HG03342 (cell line): ENCODE results near the gene SV2B.

Experiments
- ATAC-seq: cut with Tn5 transposase; IDR thresholded peaks from one replicate; pipeline ENCODE4 v1.9.1; 2021; ENCODE audit warnings: mild to moderate bottlenecking, moderate library complexity; ENCODE audit not compliant: unreplicated experiment

SV2B gene

DNA sequence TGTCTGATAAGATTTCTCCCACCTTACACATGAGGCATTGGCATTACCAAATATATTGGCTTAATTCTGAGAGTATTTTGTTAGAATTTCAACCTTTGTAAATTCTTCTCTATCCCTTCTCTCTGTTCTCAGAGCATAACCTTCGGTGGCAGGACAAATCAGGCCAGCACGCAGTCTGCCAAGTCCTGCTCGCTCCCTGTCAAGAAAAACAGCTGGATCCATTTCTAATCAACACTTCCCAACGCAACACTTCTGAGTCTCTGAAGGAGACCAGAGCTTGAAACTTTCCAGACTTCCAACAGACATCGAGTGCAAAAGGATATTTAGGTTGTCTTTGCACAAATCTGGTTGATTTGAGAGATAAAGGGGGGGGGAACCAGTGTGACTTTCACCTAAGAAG, 125.7 kb downstream of the SV2B start:
- ATAC-seq = no peak

DNA sequence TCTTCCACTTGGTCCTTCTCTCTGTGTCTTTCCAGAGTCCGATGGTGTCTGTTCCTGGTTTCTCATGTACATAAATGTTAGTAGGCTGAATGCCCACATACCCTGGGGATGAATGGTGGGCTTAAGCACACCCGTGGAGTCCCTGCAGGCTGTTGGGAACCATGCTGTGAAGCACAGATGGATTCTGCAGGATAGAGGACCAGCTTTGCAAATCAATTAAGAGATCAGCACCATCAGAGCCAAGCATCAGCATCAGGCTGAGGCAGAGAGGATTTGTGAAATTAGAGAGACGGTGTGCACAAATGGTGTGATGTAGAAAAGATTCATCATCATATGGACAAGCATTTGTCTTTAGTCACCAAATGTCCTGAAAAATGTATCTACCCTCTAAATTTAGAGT, 127.1 kb downstream of the SV2B start:
- no peak for ATAC-seq

DNA sequence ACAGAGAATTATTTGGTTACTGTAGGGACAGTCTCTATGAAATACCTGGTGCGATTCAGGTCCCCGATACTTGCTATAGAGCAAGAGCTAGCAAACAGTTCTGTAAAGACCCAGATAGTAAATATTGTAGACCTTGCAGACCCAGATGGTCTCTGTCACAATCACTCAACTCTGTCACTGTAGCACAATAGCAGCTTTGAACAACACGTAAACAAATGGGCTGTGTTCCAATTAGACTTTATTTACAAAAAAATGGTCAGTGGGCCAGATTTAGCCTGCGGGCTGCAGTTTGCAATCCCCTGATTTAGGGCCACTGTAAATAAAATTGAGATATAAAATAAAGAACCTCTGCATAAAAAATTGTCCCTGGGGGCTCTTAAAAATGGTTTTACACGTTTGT, 127.7 kb downstream of the SV2B start:
- no peak for ATAC-seq

DNA sequence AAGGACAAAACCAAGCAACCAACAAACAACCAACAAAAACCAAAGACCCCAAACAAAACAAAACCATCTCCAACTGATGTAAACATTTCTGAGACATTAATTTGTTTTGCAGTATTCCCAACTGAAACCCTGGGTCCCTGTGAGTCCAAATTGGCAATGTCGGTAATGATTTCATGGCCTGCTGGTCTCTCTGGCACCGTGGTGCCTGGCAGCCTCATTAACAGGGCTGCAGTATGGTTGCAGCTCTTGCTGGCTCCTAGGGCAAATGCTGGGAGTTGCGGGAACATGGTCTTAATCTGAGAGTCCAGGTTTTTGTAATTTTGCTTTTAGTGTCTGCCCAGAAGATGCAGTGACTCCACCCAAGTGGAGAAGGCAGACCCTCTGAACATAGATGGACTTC, 128.3 kb downstream of the SV2B start:
- no peak for ATAC-seq

DNA sequence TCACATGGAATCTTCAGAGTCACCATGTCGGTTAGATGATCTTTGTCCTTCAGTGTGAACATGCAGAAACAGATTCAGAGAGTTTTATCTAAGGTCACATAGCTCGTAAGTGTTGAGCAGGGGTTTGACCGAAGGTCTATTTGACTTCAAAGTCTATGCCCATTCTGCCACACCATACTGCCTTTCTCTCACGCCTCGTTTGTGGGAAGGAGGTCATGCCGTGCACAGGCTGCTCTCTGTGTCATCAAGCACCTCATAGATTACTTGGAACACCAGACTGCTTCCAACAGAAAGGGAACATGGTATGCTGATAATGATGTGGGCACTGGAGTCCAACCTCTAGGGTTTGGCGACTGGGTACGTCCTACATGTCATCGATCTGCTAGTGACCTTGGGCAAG, 128.8 kb downstream of the SV2B start:
- ATAC-seq = no peak

DNA sequence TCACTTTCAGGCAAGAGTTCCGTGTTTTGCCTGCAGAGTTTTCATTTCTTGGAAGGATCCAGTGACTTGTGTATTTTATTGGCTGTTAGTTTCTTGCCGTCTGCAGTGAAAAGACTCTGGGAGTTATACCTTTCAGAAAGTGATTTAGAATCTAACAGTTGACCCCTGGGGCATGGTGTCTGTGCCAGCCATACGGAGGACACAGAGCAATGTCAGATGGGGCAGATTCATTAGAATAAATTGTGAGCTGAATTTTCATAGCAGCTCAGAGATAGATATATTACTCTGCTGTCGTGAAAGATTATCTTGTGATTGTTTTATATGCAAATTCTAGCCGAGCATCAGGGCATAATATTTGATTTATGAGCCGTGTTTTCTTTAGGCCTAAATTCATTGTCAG, 131.6 kb downstream of the SV2B start:
- no peak for ATAC-seq

DNA sequence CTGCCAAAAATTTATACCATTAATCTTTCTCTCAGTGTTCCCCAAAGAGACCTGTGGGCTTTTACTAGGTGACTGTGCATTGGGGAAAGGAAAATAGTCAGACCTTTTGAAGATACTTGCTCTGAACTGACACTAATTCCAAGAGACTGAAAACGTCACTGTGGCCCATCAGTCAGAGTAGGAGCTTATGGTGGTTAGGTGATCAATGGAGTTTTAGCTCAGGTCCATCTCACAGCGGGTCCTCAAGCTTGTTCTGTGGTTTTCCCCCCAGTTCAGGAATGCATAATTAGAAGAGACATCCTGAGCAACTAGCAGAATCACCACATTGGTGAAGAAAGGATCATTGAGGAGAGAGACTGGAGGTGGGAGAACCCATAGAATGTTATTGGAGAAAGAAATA, 134.7 kb downstream of the SV2B start:
- ATAC-seq = no peak

DNA sequence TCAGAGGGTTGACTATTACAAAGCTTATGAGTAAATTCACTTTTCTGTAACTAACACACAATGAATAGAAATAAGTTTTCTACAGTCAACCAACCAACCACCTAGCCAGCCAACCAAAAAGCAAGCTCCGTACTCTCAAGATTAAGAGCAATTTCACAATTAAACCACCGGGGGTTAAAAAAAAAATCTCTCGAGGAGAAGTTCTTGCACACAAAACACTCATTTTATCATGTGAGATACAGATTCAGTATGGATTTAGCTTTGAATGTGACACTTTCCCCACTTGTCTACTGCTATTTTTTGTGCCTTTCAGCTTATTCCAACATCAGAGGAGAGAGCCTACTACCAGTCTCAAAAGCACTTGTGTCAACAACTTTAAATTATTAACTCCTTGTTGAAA, 135.3 kb downstream of the SV2B start:
- ATAC-seq = no peak

DNA sequence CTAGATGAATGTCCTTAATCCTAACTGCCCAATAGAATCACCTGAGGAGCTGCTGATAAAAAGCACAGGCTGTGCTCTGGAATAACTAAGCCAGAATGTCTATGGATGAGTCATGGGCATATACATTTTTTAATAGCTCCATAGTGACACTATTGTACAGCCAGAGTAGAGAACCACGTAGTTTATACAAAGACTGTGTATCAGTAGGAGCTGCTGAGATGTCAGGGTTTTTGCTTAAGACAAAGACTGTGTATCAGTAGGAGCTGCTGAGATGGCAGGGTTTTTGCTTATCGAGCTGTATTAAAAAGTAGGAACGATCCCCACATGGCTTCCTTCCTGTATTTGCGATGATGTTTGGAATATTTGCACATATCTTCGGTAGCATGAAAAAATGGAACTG, 137.4 kb downstream of the SV2B start:
- ATAC-seq = no peak

DNA sequence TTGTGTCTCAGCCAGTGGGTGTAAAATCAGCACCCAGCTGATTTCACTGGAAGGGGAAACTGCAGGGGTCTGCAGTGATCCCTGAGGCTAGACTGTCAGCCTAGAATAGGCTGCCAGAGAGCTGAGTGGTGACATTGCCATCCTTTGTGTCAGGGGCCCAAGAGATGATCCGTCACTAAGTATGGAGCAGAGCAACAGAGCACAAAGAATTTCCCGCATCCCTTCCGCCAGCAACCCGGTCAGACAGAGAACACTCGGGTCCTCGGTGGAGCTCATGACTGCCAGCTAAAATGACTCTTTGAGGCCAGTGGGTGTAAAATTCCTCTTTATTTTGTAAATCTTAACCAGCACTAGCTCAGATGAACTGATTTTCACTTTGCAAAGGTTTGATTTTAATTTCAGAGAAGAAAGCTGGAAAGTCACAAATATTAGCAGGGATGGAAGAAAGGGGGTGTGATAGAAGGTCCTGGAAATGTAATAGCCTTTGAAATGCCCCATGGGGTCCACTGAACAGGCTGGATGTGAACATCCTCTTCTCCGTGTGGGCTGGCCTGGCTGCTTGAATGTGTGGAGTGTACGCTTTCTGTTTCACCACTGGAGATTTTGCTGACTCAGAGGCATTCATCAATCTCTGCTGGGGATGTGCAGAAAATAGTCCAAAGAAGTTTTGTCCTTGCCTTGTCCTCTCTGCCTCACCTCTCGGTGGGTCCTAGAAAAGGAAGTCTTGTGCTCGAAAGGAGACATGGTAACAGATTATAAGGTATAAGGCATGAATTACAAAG, 138.8 kb downstream of the SV2B start:
- no peak for ATAC-seq

DNA sequence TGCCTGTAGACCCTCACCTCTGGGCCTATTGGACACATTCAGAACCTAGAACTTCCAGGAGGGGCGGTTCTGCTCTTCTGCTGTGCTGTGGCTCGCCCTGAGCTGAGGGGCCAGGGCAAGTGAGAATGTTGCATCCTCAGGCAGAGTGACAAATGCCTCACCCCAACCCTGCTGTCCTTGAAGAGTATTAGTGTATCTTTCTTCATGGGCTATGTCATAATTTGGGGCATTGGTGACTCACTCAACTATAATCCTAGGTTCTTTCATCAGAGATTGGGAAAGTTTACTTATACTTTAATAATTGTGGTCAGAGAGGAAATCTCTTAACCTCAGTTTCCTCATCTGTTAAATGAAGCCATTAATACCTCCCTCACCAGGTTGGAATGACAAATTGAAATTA, 143.8 kb downstream of the SV2B start:
- no peak for ATAC-seq

DNA sequence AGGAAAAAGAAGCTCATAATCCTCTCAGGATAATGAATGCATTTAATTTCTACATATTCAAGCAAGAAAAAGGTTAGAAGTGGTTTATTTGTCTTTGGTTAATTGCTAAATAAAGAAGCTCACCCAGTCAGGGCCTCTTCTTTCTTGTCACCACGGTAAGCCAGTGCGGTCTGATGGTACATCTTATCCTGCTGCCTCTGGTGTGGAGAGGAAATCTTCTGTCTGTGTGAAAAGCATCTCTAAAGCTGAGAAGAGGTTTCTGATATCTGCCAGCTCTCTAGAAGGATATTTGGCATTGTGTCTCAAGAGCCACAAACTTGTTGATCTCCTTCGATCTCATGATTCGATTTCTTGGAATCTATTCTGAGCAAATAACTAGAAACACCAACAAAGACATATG, 144.9 kb downstream of the SV2B start:
- ATAC-seq = no peak

DNA sequence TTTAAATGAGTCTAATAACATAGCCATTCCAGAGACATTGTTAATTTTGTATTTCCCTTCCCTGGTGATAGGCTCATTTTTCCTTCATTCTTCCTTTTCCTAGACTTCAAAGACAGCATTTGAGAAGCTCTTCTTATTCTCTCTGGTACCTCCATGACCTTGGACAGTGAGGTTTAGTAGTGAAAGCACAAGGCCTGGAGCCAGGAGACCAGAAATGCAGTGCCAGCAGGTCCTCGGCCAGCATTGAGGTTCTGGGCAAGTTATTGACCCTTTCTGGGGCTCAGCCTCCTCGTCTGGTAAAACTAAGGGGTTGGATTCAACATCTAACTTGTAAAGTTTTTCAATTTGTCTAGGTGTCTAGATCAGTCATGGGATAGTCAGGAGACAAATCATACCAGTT, 146.9 kb downstream of the SV2B start:
- ATAC-seq = no peak

DNA sequence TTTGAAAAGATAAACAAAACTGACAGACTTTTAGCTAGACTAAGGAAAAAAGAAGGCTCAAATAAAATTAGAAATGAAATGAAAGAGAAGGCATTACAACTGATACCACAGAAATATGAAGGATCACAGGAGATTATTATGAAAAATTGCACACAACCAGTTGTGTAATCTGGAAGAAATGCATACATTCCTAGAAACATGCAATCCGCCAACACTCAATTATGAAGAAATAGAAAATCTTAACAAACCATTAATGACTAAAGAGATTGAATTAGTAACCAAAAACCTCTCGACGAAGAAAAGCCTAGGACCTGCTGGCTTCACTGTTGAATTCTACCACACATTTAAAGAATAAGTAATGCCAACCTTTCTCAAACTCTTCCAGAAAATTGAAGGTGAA, 149.5 kb downstream of the SV2B start:
- ATAC-seq = no peak

DNA sequence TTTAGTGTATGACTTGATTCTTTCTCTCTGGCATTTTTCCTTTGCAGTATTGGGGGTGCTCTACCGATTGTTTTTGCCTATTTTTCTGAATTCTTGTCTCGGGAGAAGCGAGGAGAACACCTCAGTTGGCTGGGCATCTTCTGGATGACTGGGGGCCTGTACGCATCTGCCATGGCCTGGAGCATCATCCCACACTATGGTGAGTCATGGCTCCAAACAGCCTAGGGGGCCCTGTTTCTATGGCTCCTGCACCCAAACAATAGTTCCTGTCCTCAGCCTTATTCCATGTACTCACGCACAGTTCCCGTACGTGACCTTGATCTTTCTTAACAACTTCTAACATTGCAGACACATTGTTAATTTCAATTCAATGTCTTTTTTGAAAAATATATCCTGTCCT, 152.3 kb downstream of the SV2B start:
- ATAC-seq = no peak

DNA sequence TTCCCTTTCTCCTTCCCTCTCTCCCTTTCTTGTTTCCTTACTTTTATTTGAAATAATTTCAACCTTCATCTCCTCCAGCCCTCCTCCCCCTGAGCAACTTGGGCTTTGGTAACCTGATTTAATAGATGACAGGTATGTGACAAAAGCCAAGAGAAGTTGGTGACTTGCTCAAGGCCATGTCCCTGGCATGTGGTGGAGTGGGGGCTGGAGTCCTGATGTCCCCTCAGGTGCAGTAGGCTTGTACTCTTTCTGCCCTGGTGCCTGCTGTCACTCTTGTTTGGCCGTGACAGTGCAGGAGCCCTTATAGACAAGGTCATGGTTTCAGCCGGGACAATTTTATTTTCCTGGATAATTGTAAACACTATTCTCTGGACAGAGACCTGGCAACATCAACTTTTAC, 152.7 kb downstream of the SV2B start:
- no peak for ATAC-seq

DNA sequence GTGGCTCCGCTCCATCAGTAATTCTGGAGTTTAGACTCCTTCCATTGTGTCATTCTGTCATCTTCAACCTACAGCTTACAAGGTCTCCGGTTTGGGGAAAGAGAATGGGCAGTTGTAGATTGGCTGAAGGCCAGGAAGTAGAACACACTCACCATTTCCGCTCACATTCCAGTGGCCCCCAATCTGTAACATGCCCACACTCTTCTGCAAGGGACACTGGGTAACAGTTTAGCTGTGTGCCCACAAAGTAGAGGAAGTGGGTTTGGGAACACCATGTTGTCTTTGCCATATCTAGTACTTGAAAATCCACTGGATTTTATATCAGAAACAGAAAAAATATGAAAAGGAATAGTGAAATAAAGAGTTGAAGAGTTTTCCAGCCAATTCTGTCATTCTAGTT, 153.5 kb downstream of the SV2B start:
- ATAC-seq = no peak

DNA sequence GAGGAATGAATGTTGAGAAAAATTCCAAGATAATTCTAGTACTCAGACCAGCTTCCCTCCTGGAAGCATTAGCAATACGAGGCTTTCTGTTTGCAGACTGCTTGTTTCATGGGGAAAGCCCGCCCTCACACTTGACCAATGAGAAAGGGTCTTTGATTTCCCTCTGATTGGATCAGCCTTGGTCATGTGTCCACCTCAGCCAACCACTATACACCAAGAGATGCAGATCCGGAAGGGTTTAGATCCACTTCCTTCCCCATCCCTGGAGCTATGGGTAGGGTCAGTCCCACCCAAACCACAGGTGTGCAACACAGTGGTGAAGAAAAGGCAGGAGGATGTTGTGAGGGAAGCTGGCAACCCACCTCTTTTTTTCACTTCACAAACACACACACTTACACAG, 154.7 kb downstream of the SV2B start:
- no peak for ATAC-seq

DNA sequence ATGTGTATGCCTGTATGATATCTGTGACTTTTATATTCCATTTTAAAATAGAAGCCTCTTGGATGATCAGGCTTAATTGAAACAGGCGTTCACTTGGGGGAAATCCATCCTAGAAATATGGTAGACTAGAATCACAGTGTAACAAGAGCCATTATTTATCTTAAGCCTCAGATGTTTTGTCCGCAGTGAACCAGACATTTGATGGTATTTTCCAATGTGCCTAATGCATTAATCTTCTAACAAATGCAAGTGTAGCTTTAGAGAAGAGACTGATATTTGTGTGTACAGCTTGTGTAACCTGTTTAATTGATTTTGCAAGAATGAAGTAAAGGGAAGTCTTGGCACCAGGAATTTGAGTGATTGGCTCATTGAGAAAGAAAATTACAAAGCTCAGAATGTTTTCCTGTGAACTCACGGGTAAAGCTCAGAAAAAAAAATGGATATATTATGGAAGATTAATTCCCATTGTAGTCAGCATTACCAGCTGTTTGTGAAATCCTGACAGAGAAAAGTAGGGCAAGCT, 155.7 kb downstream of the SV2B start:
- ATAC-seq = no peak

DNA sequence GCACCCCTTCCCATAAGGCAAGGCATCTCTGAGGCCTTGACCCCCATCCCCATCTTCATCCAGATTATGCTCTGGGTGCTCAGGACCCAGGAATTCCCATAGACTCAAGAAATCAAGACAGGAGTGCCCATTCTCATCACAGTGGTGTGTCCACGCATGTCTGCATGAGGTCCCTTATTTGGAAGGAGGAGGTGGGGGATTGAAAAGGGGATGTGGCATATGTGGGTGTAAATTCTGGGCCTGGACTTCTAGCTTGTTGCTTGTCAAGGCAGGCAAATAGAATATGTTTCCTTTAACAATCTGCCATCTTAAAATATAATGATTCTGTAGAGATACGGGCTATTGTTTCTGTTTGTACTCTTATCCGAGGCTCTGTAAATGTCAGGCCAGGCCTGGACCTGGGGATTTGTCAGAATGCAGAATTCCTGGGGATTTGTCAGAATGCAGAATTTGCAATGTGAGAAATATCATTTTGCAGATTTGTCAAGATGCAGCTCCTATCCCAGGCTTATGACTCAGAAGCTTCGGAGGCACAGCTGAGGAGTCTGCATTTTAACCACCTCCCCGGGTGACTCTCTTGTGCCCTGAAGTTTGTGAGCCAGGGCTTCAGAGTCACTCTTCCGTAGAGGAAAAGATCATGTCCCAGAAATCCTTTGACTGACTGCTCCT, 157.8 kb downstream of the SV2B start:
- no peak for ATAC-seq

DNA sequence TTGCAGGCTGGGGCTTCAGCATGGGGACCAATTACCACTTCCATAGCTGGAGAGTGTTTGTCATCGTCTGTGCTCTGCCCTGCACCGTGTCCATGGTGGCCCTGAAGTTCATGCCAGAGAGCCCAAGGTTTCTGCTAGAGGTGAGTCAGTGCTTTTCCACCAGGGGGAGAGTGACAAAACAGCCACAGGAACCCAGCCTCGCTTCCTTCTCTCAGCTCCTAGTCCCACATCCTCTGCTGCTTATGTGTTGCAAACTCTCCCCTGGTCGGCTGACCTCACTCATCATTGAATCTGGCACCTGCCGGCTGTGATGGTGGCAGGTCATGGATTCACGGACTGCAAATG, 158.3 kb downstream of the SV2B start:
- no peak for ATAC-seq

DNA sequence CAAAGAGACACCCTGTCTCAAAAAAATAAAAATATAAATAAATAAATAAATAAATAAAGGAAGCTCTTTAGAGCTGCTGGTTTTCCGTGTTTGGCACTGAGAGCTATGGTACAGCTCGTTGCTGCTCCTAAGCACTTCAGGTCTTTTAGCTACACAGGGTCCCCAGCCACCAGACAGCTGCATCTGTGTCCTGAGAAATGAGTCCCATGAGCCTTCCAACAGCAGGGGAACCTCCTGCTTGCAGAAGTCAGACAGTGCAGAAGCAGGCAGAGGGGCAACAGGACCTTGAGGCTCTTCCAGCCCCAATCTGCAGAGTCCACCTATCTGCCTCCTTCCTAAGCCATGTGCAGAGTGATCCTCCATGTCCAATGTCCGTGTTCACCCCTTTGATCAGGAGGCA, 159.0 kb downstream of the SV2B start:
- no peak for ATAC-seq

DNA sequence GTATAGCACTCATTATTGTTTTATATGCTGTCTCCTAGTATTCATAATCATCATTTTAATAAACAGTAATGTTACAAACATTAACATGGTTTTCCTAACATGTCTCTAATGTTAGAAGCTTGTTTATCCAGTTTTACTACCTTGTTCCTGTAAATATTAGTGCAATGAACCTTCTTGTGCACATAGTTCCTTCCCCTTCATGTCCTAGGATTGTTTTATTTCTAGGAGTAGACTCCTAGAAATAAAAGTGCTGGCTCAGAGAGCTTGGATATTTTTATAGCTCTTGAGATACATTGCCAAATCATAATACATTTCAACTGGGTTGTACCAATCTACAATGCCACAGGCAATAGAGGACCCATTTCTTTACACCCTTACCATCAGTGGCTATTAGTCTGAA, 161.3 kb downstream of the SV2B start:
- ATAC-seq = no peak
